Activated T-helper 1 cell treated with anti-CD3 and anti-CD28 coated beads, Interleukin-12 subunit alpha, Interleukin-12 subunit beta, Interleukin-2, Interleukin-4 antibody, amounts not matched to agents 30 ng/mL and 10 ng/mL and 1 ng/mL, durations not matched to agents 14 hours and 24 hours and 36 hours (primary cell): Measurements from ENCODE around the gene SLCO2A1. TPM values are rescaled to one million over a fixed set of nuclear protein-coding genes. Genes with fewer than 3 reads are reported as not detected.

Experiments
- DNase-seq: peaks from one replicate; pipeline ENCODE4 v3.0.0; 2021; ENCODE audit warnings: low spot score
- H3K27ac Mint-ChIP-seq: one replicate; pipeline ENCODE4 v1.8.0; 2021; ENCODE audit warnings: mild to moderate bottlenecking, mixed read lengths
- H3K27me3 Mint-ChIP-seq: one replicate; pipeline ENCODE4 v1.8.0; 2022; ENCODE audit warnings: mild to moderate bottlenecking, moderate library complexity, mixed read lengths; ENCODE audit not compliant: insufficient read depth
- H3K36me3 Mint-ChIP-seq: one replicate; pipeline ENCODE4 v1.8.0; 2021; ENCODE audit warnings: low read depth, mixed read lengths
- H3K4me1 Mint-ChIP-seq: one replicate; pipeline ENCODE4 v1.8.0; 2021; ENCODE audit warnings: low read depth, mixed read lengths
- H3K4me3 Mint-ChIP-seq: one replicate; pipeline ENCODE4 v1.8.0; 2021; ENCODE audit warnings: mild to moderate bottlenecking, moderate library complexity, mixed read lengths
- H3K9me3 Mint-ChIP-seq: one replicate; pipeline ENCODE4 v1.8.0; 2021; ENCODE audit warnings: mixed read lengths
- intact Hi-C: fragments of 100-400 bp; cut with micrococcal nuclease; formaldehyde crosslinking; loops from one replicate; pipeline ENCODE4 v1.15.1; 2024
- total RNA-seq: library from RNA; stranded (reverse); gene quantifications from 2 replicates; pipeline ENCODE4 v1.2.3, GENCODE V29; 2022

Gene SLCO2A1
- total RNA-seq, 1 donor from 2014 or later: not detected

- Mint-ChIP-seq H3K27me3 (peaks cover 2% of the 10 kb centered on the region), H3K4me1 (no peaks in the 10 kb centered on the region), H3K27ac (no peak overlapping the region), H3K4me3 (no peak overlapping the region), H3K36me3 (no peaks in the 10 kb centered on the region), H3K9me3 (peaks cover 5% of the 10 kb centered on the region)
- DNase-seq: no peak
- intact Hi-C loops: no loop called here
Observed at GRCh38 chr3:133967992-133968892, 61.5 kb downstream of the SLCO2A1 start.

GRCh38 chr3:133966954-133967353 lies 62.8 kb downstream of the SLCO2A1 start:
- H3K36me3 Mint-ChIP-seq: no peaks in the 10 kb centered on the region
- intact Hi-C loops: no loop called here
- H3K27ac Mint-ChIP-seq: no peak overlapping the region
- peaks cover 1% of the 10 kb centered on the region for H3K9me3 Mint-ChIP-seq
- no peak overlapping the region for H3K4me3 Mint-ChIP-seq
- H3K27me3 Mint-ChIP-seq: peaks cover 2% of the 10 kb centered on the region
- H3K4me1 Mint-ChIP-seq: no peaks in the 10 kb centered on the region
- DNase-seq: no peak

GRCh38 chr3:133965906-133966305 lies 63.8 kb downstream of the SLCO2A1 start:
- DNase-seq: no peak
- H3K9me3 Mint-ChIP-seq: no peaks in the 10 kb centered on the region
- H3K36me3 Mint-ChIP-seq: no peaks in the 10 kb centered on the region
- no peak overlapping the region for H3K27ac Mint-ChIP-seq
- H3K4me1 Mint-ChIP-seq: no peaks in the 10 kb centered on the region
- intact Hi-C loops: no loop called here
- H3K27me3 Mint-ChIP-seq: peaks cover 2% of the 10 kb centered on the region
- no peak overlapping the region for H3K4me3 Mint-ChIP-seq

GRCh38 chr3:133965013-133965570 lies 64.6 kb downstream of the SLCO2A1 start:
- Mint-ChIP-seq H3K27ac (no peak overlapping the region), H3K4me3 (no peak overlapping the region), H3K27me3 (peaks cover 2% of the 10 kb centered on the region), H3K4me1 (no peaks in the 10 kb centered on the region), H3K9me3 (no peaks in the 10 kb centered on the region), H3K36me3 (no peaks in the 10 kb centered on the region)
- intact Hi-C loops: no loop called here
- DNase-seq: no peak

GRCh38 chr3:133964547-133964946 lies 65.2 kb downstream of the SLCO2A1 start:
- no peak for DNase-seq
- H3K27ac Mint-ChIP-seq: no peak overlapping the region
- peaks cover 2% of the 10 kb centered on the region for H3K27me3 Mint-ChIP-seq
- no peaks in the 10 kb centered on the region for H3K9me3 Mint-ChIP-seq
- no peaks in the 10 kb centered on the region for H3K4me1 Mint-ChIP-seq
- no peaks in the 10 kb centered on the region for H3K36me3 Mint-ChIP-seq
- H3K4me3 Mint-ChIP-seq: no peak overlapping the region
- intact Hi-C loops: no loop called here

GRCh38 chr3:133963657-133964396 lies 65.9 kb downstream of the SLCO2A1 start:
- Mint-ChIP-seq H3K9me3 (no peaks in the 10 kb centered on the region), H3K4me1 (no peaks in the 10 kb centered on the region), H3K4me3 (no peak overlapping the region), H3K27ac (no peak overlapping the region), H3K36me3 (no peaks in the 10 kb centered on the region), H3K27me3 (peaks cover 2% of the 10 kb centered on the region)
- intact Hi-C loops: no loop called here
- DNase-seq: no peak

GRCh38 chr3:133962849-133963248 lies 66.9 kb downstream of the SLCO2A1 start:
- peaks cover 2% of the 10 kb centered on the region for H3K27me3 Mint-ChIP-seq
- H3K4me1 Mint-ChIP-seq: no peaks in the 10 kb centered on the region
- H3K4me3 Mint-ChIP-seq: no peak overlapping the region
- DNase-seq: no peak
- H3K27ac Mint-ChIP-seq: no peak overlapping the region
- no peaks in the 10 kb centered on the region for H3K36me3 Mint-ChIP-seq
- intact Hi-C loops: no loop called here
- H3K9me3 Mint-ChIP-seq: no peaks in the 10 kb centered on the region

GRCh38 chr3:133958071-133958805 lies 71.5 kb downstream of the SLCO2A1 start:
- H3K4me3 Mint-ChIP-seq: no peak overlapping the region
- intact Hi-C loops: no loop called here
- no peaks in the 10 kb centered on the region for H3K36me3 Mint-ChIP-seq
- H3K27me3 Mint-ChIP-seq: peaks cover 2% of the 10 kb centered on the region
- no peaks in the 10 kb centered on the region for H3K9me3 Mint-ChIP-seq
- no peaks in the 10 kb centered on the region for H3K4me1 Mint-ChIP-seq
- no peak overlapping the region for H3K27ac Mint-ChIP-seq
- no peak for DNase-seq

GRCh38 chr3:133956982-133957381 lies 72.7 kb downstream of the SLCO2A1 start:
- intact Hi-C loops: no loop called here
- Mint-ChIP-seq H3K36me3 (no peaks in the 10 kb centered on the region), H3K27ac (no peak overlapping the region), H3K4me1 (no peaks in the 10 kb centered on the region), H3K27me3 (no peaks in the 10 kb centered on the region), H3K9me3 (no peaks in the 10 kb centered on the region), H3K4me3 (no peak overlapping the region)
- DNase-seq: no peak

GRCh38 chr3:133956353-133956752 lies 73.4 kb downstream of the SLCO2A1 start:
- DNase-seq: no peak
- Mint-ChIP-seq H3K4me3 (no peak overlapping the region), H3K27ac (no peak overlapping the region), H3K36me3 (no peaks in the 10 kb centered on the region), H3K27me3 (peaks cover 1% of the 10 kb centered on the region), H3K9me3 (no peaks in the 10 kb centered on the region), H3K4me1 (no peaks in the 10 kb centered on the region)
- intact Hi-C loops: no loop called here

GRCh38 chr3:133955892-133956291 lies 73.8 kb downstream of the SLCO2A1 start:
- peaks cover 2% of the 10 kb centered on the region for H3K27me3 Mint-ChIP-seq
- intact Hi-C loops: no loop called here
- no peaks in the 10 kb centered on the region for H3K9me3 Mint-ChIP-seq
- no peaks in the 10 kb centered on the region for H3K4me1 Mint-ChIP-seq
- H3K4me3 Mint-ChIP-seq: no peak overlapping the region
- DNase-seq: no peak
- H3K27ac Mint-ChIP-seq: no peak overlapping the region
- H3K36me3 Mint-ChIP-seq: no peaks in the 10 kb centered on the region

GRCh38 chr3:133954717-133955360 lies 74.9 kb downstream of the SLCO2A1 start:
- H3K27me3 Mint-ChIP-seq: peaks cover 2% of the 10 kb centered on the region
- no peak for DNase-seq
- intact Hi-C loops: no loop called here
- H3K4me3 Mint-ChIP-seq: no peak overlapping the region
- no peaks in the 10 kb centered on the region for H3K9me3 Mint-ChIP-seq
- no peaks in the 10 kb centered on the region for H3K36me3 Mint-ChIP-seq
- H3K27ac Mint-ChIP-seq: no peak overlapping the region
- no peaks in the 10 kb centered on the region for H3K4me1 Mint-ChIP-seq
